ENCODE data around the gene HASPIN. TPM values are rescaled to one million over a fixed set of nuclear protein-coding genes. Genes with fewer than 3 reads are reported as not detected.

Gene HASPIN
- total RNA-seq, 2 experiments from 2014 or later: 27.6 to 31.2 TPM

DNA sequence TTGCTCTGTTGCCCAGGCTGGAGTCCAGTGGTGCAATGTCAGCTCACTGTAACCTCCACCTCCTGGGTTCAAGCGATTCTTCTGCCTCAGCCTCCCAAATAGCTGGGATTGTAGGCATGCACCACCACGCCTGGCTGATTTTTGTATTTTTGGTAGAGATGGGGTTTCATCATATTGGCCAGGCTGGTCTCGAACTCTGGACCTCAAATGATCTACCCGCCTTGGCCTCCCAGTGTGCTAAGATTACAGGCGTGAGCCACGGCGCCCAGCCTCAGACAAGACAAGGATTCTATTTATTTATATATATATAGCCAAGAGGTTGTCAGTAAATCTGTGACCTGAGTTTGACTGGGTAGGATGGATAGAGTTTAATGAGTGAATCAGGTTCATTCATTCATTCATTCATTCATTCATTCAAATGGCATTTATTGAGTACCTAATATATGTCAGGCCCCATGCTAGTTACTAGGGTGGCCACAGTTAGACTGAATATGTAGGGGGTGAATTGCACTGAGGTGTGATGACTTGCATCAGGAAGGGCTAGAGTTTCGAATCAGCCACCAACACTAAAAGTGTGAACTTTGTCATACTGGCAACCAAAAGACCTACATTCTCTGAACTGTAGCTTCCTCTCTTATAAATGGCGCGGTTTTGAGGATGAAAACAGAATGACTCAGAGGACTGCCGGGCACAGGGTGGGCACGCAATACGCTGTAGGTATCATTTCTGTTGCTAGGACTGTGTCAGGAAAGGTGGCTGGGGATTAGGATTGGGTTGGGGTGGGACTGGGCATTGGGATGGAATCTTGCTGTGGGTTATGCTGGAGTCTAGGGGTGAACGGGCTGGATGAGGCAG, 39.4 kb downstream of the HASPIN start:
- peak overlapping the region; percentile 95 for H3K27ac Mint-ChIP-seq
- ChIA-PET POLR2A (no interaction called here), CTCF (interaction anchor here (0.9 to 3.4 kb wide), 4 partner anchors 12 to 83 kb away, joined by 3 to 18 read pairs (median 4); partner anchors contain the start of gene NCBP3)
- H3K9me3 Mint-ChIP-seq: peaks cover 14% of the 10 kb centered on the region
- peaks cover 10% of the 10 kb centered on the region for H3K36me3 Mint-ChIP-seq (ENCODE audit: low read depth)
- H3K4me1 Mint-ChIP-seq: peaks cover 48% of the 10 kb centered on the region
- H3K4me3 Mint-ChIP-seq: peak overlapping the region; percentile 31
- H3K27me3 Mint-ChIP-seq: peaks cover 2% of the 10 kb centered on the region
- peak; percentile 41 for DNase-seq

DNA sequence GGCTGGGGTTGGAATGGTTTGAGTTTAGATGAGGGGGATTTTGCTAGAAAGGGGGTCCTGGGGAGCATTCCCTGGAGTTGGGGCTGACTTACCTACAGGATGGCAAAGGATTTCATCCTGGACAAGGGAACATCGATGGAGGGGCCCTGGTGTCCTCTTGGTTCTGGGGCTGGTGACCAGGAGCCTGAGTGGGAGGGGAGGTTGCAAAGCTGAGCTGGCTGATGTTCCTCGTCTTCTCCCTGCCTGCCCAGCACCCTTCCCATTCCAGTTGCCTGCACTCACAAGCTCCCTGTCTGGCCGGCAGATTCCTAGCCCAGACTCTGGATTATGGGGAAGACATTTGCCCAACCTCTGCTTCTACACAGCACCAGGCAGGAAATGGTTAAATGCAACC, 40.1 kb downstream of the HASPIN start:
- Mint-ChIP-seq H3K36me3 (ENCODE audit: low read depth) (peaks cover 10% of the 10 kb centered on the region), H3K4me1 (peaks cover 55% of the 10 kb centered on the region), H3K4me3 (peak overlapping the region; percentile 31), H3K27me3 (peaks cover 5% of the 10 kb centered on the region), H3K27ac (peak overlapping the region; percentile 95), H3K9me3 (peaks cover 14% of the 10 kb centered on the region)
- ChIA-PET POLR2A (no interaction called here), CTCF (interaction anchor here (0.9 to 1.1 kb wide), 2 partner anchors 14 to 83 kb away, joined by 3 read pairs; no protein-coding TSS in a partner anchor)
- DNase-seq: no peak

DNA sequence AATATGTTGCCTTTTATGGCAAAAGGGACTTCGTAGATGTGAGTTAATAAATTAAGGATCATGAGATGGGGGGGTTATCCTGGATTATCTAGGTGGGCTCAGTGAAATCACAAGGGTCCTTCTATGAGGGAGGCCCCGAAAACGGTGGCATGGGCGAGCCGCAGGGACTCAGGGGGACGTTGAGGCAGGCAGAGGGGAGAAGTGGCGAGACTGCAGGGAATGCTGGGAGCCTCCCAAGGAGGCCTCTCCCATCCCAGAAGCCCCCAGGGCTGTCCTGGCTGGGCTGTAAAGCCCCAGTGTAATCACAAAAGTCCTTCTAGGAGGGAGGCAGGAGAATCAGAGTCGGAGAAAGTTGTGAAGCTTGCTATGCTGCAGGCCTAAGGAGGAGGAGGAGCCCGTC, 42.3 kb downstream of the HASPIN start:
- no peak for DNase-seq
- Mint-ChIP-seq H3K4me1 (peaks cover 71% of the 10 kb centered on the region), H3K9me3 (peaks cover 6% of the 10 kb centered on the region), H3K27me3 (peaks cover 3% of the 10 kb centered on the region), H3K27ac (peak overlapping the region; percentile 95), H3K36me3 (ENCODE audit: low read depth) (peaks cover 3% of the 10 kb centered on the region), H3K4me3 (peak overlapping the region; percentile 58)
- CTCF ChIA-PET: interaction anchor here (0.7 to 1.6 kb wide), 3 partner anchors 10 to 27 kb away, joined by 3 to 4 read pairs (median 3); no protein-coding TSS in a partner anchor
- POLR2A ChIA-PET: no interaction called here

DNA sequence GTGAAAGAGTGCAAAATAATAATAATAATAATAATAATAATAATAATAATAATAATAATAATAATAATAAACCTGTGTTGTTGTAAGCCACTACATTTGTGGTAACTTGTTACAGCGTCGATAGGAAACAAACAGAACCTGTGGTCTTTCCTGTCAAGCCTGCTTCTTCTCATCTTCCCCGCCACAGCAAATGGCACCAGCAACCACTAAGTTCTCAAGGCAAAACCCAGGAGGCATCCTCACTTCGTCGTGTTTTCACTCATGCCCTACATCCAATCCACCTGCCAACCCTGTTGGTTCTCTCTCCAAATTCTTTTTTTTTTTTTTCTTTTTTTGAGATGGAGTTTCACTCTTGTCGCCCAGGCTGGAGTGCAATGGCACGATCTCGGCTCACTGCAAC, 43.1 kb downstream of the HASPIN start:
- ChIA-PET CTCF (interaction anchor here (0.7 kb wide), 1 partner anchor 10 kb away, joined by 3 read pairs; no protein-coding TSS in a partner anchor), POLR2A (no interaction called here)
- H3K27me3 Mint-ChIP-seq: peaks cover 3% of the 10 kb centered on the region
- peaks cover 3% of the 10 kb centered on the region for H3K36me3 Mint-ChIP-seq (ENCODE audit: low read depth)
- H3K4me1 Mint-ChIP-seq: peaks cover 73% of the 10 kb centered on the region
- H3K4me3 Mint-ChIP-seq: no peak overlapping the region
- peak; percentile 46 for DNase-seq
- H3K9me3 Mint-ChIP-seq: peaks cover 4% of the 10 kb centered on the region
- no peak overlapping the region for H3K27ac Mint-ChIP-seq

DNA sequence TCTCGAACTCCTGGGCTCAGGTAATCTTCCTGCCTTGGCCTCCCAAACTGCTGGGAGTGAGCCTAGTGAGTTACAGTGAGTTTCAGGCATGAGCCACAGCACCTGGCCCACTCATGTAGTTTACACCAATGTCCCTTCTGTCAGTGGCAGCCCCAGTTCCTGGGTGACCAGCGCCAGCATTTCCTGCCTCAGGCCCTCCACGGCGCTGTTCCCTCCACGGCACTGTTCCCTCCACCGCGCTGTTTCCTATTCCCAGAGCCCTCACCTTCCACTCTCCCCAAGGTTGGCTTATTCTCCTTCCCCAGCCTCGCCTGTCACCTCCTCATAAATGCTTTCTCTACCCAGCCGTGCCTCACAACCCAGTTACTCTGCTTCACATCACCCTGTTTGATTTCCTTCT, 44.6 kb downstream of the HASPIN start:
- Mint-ChIP-seq H3K27ac (peak overlapping the region; percentile 58), H3K27me3 (peaks cover 5% of the 10 kb centered on the region), H3K4me3 (no peak overlapping the region), H3K4me1 (peaks cover 71% of the 10 kb centered on the region), H3K36me3 (ENCODE audit: low read depth) (peaks cover 3% of the 10 kb centered on the region), H3K9me3 (peaks cover 4% of the 10 kb centered on the region)
- CTCF ChIA-PET: interaction anchor here (1.0 kb wide), 1 partner anchor 59 kb away, joined by 3 read pairs; no protein-coding TSS in a partner anchor
- POLR2A ChIA-PET: no interaction called here
- no peak for DNase-seq

DNA sequence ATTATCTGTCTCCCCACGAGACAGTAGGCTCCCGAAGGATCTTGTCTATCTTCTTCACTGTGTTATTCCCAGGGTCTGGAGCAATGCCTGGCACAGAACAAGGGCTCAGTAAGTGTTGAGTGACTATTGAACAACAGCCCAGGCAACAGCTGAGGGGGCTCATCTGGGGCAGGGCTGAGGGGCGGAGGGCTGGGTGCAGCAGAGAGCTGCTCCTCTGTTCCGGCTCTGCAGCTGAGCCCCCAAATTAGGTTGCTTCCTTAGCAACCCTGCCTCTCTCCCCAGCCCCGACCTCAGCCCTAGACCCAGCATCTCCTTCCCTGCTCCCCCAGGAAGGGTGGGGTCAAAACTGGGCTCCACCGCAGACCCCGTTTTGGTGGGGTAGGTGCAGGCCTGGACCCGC, 45.1 kb downstream of the HASPIN start:
- Mint-ChIP-seq H3K4me3 (no peak overlapping the region), H3K27ac (peak overlapping the region; percentile 58), H3K27me3 (peaks cover 5% of the 10 kb centered on the region), H3K9me3 (peaks cover 4% of the 10 kb centered on the region), H3K36me3 (ENCODE audit: low read depth) (peaks cover 3% of the 10 kb centered on the region), H3K4me1 (peaks cover 67% of the 10 kb centered on the region)
- POLR2A ChIA-PET: no interaction called here
- CTCF ChIA-PET: interaction anchor here (1.0 kb wide), 2 partner anchors 28 to 59 kb away, joined by 3 read pairs; no protein-coding TSS in a partner anchor
- no peak for DNase-seq

DNA sequence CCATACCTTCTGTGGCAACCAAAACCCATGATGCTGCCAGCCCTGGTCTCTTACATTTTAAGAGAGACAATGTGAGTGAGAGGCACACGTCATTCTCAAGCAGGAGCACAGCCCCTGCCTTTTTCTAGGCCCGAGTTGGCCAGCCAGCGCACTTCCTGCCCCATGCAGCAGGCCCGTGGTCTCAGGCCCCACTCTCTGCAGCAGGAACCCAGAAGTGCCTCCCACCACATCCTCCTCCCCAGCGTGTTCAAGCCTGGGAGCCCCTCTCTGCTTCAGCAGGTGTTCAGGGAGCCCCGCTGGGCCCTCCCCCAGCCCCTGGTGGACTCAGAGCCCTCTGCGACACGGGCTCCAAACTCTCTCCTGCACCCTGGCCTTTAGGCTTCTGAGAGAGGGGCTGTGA, 46.8 kb downstream of the HASPIN start:
- Mint-ChIP-seq H3K36me3 (ENCODE audit: low read depth) (peaks cover 3% of the 10 kb centered on the region), H3K9me3 (peaks cover 4% of the 10 kb centered on the region), H3K27ac (no peak overlapping the region), H3K27me3 (peaks cover 5% of the 10 kb centered on the region), H3K4me3 (no peak overlapping the region), H3K4me1 (peaks cover 52% of the 10 kb centered on the region)
- CTCF ChIA-PET: interaction anchor here (1.8 kb wide), 1 partner anchor 32 kb away, joined by 13 read pairs; no protein-coding TSS in a partner anchor
- no peak for DNase-seq
- POLR2A ChIA-PET: no interaction called here

DNA sequence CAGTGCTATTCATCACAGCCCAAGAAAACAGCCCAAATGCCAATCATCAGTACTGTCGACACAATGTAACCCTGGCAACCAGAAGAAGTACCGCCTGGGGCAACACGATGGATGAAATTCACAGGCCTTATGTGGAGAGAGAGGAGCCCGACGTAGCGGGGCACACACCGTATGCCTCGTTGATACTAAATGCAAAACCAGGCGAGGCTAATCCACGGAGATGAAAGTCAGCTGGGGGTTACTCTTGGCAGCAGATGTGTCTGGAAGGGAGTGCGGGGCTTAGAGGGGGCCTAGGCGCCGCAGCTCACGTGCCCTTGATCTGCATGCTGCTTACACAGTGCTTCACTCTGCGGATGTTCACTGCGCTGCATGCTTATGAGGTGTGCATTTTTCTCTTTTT, 47.4 kb downstream of the HASPIN start:
- Mint-ChIP-seq H3K4me3 (no peak overlapping the region), H3K27ac (peak overlapping the region; percentile 2), H3K9me3 (peaks cover 4% of the 10 kb centered on the region), H3K36me3 (ENCODE audit: low read depth) (peaks cover 3% of the 10 kb centered on the region), H3K27me3 (peaks cover 5% of the 10 kb centered on the region), H3K4me1 (peaks cover 45% of the 10 kb centered on the region)
- CTCF ChIA-PET: interaction anchor here (1.2 kb wide), 1 partner anchor 57 kb away, joined by 6 read pairs; no protein-coding TSS in a partner anchor
- POLR2A ChIA-PET: no interaction called here
- no peak for DNase-seq

DNA sequence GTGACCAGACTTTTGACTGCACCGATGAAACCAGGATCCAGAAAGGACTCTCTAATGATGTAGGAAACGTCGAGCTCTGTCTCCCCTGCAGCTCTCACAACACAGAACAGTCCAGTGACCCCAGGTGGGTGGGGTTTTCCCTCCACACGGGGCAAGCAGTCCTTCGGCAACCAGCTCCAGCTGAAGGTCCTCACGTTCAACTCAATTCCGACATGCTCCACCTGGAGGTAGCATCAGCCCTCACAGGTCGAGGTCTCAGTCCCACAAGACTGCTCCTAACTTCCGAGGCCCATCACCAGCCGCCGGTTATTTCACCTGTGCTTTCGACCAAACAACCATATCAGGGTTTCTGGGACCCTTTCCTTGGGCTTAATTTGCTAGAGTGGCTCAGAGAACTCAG, 49.1 kb downstream of the HASPIN start:
- Mint-ChIP-seq H3K4me3 (no peak overlapping the region), H3K4me1 (peaks cover 33% of the 10 kb centered on the region), H3K36me3 (ENCODE audit: low read depth) (no peaks in the 10 kb centered on the region), H3K27me3 (peaks cover 5% of the 10 kb centered on the region), H3K9me3 (no peaks in the 10 kb centered on the region), H3K27ac (no peak overlapping the region)
- POLR2A ChIA-PET: no interaction called here
- DNase-seq: no peak
- CTCF ChIA-PET: interaction anchor here (1.5 kb wide), 1 partner anchor 10 kb away, joined by 3 read pairs; no protein-coding TSS in a partner anchor

DNA sequence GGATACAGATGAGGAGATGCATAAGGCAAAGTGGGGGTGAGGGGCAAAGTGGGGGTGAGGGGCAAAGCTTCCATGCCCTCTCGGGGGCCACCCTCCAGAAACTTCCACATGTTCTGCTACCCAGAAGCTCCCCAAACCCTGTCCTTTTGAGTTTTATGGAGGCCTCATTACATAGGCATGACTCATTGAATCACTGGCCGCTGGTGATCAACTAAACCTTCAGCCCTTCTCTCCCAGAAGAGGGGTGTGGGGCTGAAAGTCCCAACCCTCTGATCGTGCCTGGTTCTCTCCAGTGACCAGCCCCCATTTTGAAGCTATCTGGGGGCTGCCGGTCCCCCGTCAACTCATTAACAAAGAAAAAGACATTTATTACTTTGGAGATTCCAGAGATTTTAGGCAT, 49.8 kb downstream of the HASPIN start:
- no peaks in the 10 kb centered on the region for H3K36me3 Mint-ChIP-seq (ENCODE audit: low read depth)
- H3K9me3 Mint-ChIP-seq: no peaks in the 10 kb centered on the region
- no peak for DNase-seq
- H3K27me3 Mint-ChIP-seq: peaks cover 5% of the 10 kb centered on the region
- ChIA-PET CTCF (interaction anchor here (1.5 kb wide), 1 partner anchor 9 kb away, joined by 3 read pairs; no protein-coding TSS in a partner anchor), POLR2A (no interaction called here)
- H3K27ac Mint-ChIP-seq: no peak overlapping the region
- peaks cover 30% of the 10 kb centered on the region for H3K4me1 Mint-ChIP-seq
- H3K4me3 Mint-ChIP-seq: no peak overlapping the region

DNA sequence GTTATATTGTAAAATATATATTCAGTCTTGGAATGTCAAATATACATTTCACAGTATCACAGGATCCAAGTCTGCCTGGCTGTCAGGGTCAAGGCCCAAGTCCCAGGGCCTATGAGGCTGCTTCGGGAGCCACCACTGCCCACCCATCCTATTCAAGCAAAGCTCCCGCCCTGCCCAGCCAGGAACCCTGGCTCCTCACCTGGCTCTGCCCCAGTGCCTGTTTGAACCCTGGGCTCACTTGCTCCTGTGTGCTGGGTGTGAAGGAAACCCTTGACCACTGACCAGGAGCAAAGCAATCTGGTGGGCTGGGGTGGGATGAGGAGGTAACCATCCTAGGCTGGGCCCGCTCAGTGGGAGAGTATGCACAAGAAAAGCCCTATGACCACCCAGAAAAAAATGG, 50.3 kb downstream of the HASPIN start:
- Mint-ChIP-seq H3K36me3 (ENCODE audit: low read depth) (no peaks in the 10 kb centered on the region), H3K27me3 (peaks cover 6% of the 10 kb centered on the region), H3K9me3 (no peaks in the 10 kb centered on the region), H3K4me3 (no peak overlapping the region), H3K27ac (no peak overlapping the region), H3K4me1 (peaks cover 25% of the 10 kb centered on the region)
- ChIA-PET POLR2A (no interaction called here), CTCF (no interaction called here)
- DNase-seq: no peak

Measured in activated CD4-positive, alpha-beta T cell treated with anti-CD3 and anti-CD28 coated beads, Interleukin-2, amount 10 ng/mL, durations not matched to agents 7 days and 5 days (primary cell).